OCI-LY3 (cell line): Measurements from ENCODE around the gene DACT2.

ENCODE experiments used
- CTCF ChIP-seq: fragments of 200-600, 300-600 bp; sonication (generic); IDR thresholded peaks from 2 replicates; pipeline ENCODE4 v1.5.1; 2014; ENCODE audit warnings: antibody characterized with exemption, low read length, low read depth
- EZH2phosphoT487 ChIP-seq: fragments of 200-600 bp; shearing (Covaris generic); IDR thresholded peaks from 2 replicates; pipeline ENCODE4 v1.6.1; 2018; ENCODE audit warnings: antibody characterized with exemption, mixed run types, low read depth

- TF ChIP-seq EZH2phosphoT487 (no peak), CTCF (no peak)
Measured at GRCh38 chr6:168261234-168261633, 58.3 kb downstream of the DACT2 start.
